Measurements from ENCODE around the gene TRMT112.
A peak's percentile ranks its signal among the peaks of the same experiment; 100 is the strongest.

TRMT112 gene

GRCh38 chr11:64317325-64317960, at the start of gene TRMT112:
Gene TRMT112 (minus strand): TSS chr11:64317559. CDS start chr11:64317526, 33 bp downstream.
- DNase-seq: peak; percentile 96 to 97

- no peak for DNase-seq
Measured at GRCh38 chr11:64366751-64367150, 49.4 kb upstream of the TRMT112 start.

DNA sequence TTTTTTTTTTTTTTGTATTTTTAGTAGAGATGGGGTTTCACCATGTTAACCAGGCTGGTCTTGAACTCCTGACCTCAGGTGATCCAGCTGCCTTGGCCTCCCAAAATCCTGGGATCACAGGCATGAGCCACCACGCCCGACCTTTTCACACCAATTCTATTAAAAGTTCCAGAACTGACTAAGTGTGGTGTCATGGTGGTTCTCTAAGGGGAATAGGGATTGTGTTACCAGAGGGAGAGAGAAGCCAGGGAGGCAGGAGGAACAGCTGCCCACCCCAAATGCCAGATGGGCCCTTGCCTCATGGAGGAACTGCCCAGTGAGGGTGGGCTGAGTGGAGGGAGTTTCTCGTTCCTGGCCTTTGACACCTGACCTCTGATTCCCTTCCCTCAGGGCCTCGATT, 47.6 kb upstream of the TRMT112 start:
- DNase-seq: no peak

DNA sequence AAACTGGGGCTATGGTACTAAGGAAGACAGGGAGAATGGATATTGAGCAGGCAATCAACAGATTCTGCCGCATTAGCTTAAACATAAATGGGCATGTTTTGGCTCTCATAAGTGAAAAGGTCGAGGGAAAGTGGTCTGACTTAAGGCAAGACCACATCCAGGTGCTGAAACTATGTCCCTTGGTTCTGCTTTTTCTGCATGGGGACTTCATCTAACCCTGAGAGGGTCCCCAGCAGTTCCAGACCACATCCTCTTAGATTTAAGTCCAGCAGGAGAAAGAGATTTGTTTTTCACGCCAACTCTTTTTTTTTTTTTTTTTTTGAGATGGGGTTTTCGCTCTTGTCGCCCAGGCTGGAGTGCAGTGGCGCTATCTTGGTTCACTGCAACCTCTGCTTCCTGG, 47.1 kb upstream of the TRMT112 start:
- DNase-seq: no peak

GRCh38 chr11:64362339-64362738, 45.0 kb upstream of the TRMT112 start:
- DNase-seq: no peak

GRCh38 chr11:64361659-64362058, 44.3 kb upstream of the TRMT112 start:
- DNase-seq: no peak

- DNase-seq: no peak
Measured at GRCh38 chr11:64360448-64360921, 43.1 kb upstream of the TRMT112 start.

DNA sequence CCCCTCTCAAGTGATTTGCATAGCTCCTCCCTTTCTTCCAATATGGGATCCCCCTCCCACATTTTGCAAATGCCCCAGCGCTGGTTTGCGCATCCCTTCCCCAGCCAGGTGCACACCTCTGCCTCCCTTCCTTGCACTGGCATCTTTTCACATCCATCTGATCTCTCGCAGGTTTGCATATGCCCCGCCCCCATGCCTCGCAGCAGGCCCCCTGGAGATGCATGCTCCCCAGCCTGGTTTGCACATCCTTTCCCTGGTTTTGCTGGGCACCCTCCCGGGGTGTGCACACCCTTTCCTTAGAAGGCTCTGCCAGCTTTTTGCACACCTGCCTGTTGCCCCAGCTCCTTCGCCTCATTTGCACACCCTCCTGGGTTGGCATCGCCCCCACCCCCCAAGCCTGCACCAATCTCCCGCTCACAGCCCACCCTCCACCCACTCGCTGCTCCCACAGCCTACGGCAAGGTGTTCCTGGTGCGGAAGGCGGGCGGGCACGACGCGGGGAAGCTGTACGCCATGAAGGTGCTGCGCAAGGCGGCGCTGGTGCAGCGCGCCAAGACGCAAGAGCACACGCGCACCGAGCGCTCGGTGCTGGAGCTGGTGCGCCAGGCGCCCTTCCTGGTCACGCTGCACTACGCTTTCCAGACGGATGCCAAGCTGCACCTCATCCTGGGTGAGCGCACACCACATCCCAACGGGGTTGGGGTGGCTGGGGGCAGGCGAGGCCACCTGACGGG, 42.5 kb upstream of the TRMT112 start:
- DNase-seq: peak; percentile 40 to 47

DNA sequence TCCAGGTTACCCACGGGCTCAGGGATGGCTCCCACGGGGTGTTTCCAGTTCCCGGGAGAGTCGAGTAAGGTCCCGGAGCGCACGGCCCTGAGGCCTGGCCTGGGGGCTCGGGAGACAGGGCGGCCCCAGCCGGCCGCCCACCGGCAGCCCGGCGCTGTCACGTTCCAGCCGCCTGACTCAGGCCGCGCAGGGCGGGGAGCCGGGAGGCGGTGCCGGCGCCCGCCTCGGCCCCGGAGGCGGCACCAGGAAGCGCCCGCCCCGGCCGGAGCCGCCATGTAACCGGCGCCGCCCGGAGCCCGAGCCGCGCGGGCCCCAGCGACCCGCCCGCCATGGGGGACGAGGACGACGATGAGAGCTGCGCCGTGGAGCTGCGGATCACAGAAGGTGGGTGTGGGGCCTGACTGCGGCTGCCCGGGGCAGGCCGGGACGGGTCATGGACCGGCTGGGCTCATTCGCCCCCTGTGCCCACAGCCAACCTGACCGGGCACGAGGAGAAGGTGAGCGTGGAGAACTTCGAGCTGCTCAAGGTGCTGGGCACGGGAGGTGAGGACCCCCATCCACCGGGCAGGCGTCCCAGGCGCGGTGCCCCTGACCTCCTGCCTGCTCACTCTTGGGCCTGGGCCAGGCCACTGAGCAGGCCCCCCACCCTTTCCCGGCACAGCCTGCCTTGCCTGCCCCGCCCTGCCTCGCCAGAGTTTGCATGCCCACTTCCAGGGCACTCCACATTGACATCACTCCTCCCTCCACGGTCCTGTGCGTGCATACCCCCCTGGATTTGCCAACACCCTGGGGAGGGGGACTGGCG, 41.8 kb upstream of the TRMT112 start, which contains the start of gene RPS6KA4:
TSS of gene RPS6KA4 (plus strand) at position 256 of the 805 bp plus-strand sequence. CDS start at position 330, 74 bp downstream.
- DNase-seq: peak; percentile 61 to 62

- DNase-seq: no peak
Measured at GRCh38 chr11:64358536-64358906, 41.2 kb upstream of the TRMT112 start.

- peak; percentile 66 to 76 for DNase-seq
Measured at GRCh38 chr11:64357904-64358535, 40.7 kb upstream of the TRMT112 start.

GRCh38 chr11:64357446-64357845, 40.1 kb upstream of the TRMT112 start:
- no peak for DNase-seq

DNA sequence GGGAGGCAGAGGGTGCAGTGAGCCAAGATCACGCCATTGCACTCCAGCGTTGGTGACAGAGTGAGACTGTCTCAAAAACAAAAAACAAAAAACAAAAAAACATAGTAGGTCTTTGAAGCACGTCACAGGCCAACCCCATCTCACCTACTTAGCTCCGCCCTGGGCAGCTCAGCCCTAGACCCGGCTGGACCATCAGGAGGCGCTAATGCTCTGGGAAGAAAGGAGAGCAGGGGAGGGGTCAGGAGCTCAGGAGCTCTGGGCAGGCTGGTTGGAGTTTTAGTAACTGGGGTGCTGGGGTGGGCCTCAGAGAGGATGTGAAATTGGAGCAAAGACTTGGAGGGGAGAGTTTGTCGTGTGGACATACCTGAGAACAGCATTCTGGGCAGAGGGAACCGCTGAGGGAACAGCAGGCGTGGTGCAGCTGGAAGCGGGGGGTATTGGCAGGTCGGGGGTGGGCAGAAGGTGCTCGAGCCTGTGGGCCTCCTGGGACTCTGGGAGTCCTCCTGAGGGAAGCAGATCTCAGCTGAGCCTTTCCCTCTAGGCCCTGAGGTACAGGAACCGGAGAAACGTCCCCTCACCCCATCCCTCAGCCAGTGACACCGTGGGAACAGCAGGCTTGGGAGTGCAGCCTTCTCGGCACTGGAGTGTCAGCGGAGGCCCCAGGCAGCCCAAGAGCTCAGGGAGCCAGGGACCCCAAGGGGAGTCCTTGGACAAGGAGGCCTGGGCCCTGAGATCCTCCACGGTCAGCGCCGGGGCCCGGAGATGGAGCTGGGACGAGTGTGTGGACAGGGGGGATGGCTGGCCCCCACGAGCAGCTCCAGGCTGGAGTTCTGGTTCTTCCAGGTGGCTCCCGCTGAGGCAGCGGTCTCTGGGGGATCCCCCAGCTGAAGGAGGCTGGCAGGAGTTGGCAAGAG, 39.4 kb upstream of the TRMT112 start:
- DNase-seq: peak; percentile 62 to 70

DNA sequence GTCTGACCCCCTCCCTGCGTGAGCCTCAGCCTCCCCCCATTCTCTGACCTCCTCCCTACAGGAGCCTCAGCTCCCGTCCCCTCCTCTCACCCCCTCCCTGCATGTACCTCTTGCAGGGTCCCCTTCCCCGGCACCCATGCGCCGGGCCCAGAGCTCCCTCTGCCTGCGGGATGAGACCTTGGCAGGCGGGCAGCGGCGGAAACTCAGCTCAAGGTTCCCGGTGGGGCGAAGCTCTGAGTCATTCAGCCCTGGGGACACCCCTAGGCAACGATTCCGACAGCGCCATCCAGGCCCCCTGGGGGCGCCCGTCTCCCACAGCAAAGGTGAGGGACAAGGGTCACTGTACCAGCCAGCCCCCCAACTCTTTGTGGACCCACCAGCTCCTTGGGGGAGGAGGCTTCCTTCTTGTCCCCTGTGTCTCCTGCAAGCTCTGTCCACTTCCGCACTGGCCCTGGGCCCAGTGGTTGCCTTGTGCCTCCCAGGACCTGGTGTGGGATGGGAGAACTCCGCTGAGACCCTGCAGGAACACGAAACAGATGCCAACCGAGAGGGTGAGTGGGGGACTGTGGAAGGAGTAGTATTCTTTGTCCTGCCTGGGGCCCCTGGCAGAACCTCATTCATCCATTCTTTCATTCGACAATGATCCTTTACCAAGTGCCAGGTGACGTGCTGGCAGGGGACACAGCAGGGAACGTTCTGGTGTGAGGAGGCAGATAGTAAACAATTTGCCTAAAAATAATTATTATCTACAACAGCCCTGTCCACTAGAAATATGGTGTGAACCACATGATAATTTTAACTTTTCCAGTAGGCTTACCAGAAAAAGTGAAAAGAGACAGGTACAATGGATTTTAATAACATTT, 38.0 kb upstream of the TRMT112 start:
- DNase-seq: peak; percentile 39 to 41

DNA sequence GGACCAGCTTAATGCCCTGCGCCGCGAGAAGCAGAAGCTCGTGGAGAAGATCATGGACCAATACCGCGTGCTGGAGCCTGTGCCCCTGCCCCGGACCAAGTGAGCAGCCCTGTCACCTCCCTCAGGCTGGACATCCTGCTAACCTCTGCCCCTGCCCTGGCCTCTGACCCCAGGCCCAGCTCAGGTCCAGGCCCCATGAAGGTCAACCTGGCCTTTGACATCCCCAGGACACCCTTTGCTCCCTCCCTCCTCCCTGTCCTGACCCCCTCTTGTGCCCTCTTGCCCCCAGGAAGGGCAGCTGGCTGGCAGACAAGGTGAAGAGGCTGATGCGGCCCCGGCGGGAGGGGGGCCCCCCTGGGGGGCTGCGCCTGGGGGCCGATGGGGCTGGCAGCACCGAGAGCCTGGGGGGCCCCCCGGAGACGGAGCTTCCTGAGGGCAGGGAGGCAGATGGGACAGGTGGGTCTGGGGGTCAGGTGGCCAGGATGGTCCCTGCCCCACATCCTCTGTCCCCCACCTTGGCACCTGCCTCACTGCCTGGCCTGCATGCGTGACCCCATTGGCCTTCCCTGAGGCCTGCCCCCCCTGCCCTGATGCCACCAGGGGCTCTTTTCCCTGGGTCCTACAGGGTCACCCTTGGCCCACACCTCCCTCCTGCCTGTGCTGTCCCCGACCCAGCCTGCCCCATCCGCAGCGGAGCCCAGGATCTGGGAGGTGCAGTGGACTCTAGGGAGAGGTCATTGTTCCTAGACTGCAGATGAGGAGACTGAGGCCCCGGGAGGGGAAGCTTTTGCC, 36.6 kb upstream of the TRMT112 start:
- DNase-seq: no peak

DNA sequence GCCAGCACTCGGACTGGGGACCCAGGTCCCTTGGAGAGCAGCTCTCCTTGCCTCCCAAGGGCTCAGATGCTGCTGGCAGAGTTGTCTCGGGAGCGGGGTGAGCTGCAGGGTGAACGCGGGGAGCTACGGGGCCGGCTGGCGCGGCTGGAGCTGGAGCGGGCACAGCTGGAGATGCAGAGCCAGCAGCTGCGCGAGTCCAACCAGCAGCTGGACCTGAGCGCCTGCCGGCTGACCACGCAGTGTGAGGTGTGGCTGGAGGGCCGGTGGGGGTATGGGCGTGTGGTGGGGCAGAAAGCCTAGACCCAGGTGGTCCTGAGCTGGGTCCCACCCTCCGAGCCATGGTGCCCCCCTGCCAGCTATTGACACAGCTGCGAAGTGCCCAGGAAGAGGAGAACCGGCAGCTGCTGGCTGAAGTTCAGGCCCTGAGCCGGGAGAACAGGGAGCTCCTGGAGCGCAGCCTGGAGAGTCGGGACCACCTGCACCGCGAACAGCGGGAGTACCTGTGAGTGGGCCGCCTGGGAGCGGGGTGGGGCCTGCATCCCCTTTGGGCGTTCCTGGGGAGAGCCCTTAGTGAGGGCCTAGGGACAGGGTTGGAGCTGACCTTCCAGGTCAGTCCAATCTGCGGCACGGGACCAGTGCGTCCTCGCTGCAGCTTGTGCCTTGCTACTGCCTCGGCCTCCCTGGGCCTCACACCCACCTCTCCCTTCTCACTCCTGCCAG, 35.8 kb upstream of the TRMT112 start:
- DNase-seq: no peak

DNA sequence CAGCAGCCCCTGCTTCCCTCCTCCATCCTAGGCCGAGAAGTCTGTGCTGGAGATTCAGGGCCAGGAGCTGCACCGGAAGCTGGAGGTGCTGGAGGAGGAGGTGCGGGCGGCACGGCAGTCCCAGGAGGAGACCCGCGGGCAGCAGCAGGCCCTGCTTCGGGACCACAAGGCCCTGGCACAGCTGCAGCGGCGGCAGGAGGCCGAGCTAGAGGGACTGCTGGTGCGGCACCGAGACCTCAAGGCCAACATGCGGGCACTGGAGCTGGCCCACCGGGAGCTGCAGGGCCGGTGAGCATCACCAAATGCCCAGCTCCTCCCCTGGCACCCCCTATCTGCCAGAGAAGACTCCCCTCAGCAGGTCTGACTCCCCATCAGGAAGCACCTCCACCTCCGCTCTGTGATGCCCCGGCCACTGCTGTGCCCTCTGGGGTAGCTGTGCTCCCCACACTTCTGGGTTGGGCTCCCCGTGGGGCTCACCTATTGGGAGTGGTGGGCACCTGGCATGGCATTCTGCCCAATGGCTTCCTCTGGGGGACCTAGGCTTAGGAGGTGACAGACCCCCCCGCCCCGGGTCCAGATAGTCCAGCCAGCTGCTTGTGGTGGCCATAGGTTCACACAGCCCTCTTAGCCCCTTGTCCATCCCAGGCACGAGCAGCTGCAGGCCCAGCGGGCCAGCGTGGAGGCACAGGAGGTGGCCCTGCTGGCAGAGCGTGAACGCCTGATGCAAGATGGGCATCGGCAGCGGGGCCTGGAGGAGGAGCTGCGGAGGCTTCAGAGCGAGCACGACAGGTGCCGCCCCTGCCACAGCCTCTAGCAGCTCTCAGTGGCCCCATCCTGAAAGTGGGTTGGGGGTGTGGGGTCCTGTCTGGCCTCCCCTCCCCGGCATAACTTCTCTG, 35.0 kb upstream of the TRMT112 start:
- no peak for DNase-seq

DNA sequence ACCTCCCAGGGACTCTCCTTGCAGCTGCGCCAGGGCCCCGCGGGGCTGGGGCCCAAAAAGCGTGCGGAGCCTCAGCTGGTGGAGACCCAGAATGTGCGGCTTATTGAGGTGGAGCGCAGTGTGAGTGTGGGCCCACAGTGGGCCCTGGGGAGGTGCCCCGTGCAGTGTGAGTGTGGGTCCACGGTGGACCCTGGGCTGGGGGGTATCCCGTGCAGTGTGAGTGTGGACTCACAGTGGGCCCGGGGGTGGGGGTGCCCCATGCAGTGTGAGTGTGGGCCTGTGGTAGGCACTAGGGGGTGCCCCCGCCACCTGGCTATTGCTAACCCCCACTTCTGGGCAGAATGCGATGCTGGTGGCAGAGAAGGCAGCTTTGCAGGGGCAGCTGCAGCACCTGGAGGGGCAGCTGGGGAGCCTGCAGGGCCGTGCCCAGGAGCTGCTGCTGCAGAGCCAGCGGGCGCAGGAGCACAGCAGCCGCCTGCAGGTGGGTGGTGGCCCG, 33.8 kb upstream of the TRMT112 start:
- DNase-seq: no peak

All from activated CD4-positive, alpha-beta T cell treated with anti-CD3 and anti-CD28 coated beads, Interleukin-2, amount 50 U/mL, for 48 hours (primary cell).